RWPE1 (cell line): ENCODE measurements around the gene RFX3.

ENCODE experiments used
- CTCF ChIA-PET: fragments of 350-600 bp; sonication (Branson Sonifier 250); formaldehyde crosslinking; extraction: SDS; loops from one replicate; lab custom pipeline; 2021; lab: Yijun Ruan, JAX
- POLR2A ChIA-PET: fragments of 400-600 bp; formaldehyde crosslinking; extraction: SDS; loops from one replicate; lab custom pipeline; 2020; ENCODE audit warnings: antibody characterized with exemption; ENCODE audit not compliant: low non-redundant PET; lab: Yijun Ruan, JAX
- DNase-seq: peaks from one replicate; pipeline ENCODE4 v3.0.0; 2012; ENCODE audit warnings: low spot score
- H3K27ac ChIP-seq: fragments of 450-650 bp; 2 replicates; pipeline ENCODE4 v1.5.1; 2017
- CTCF ChIP-seq: fragments of 450-650 bp; conservative IDR thresholded peaks from 2 replicates; pipeline ENCODE4 v1.5.1; 2017; ENCODE audit warnings: low read depth, mild to moderate bottlenecking

The RFX3 gene

DNA sequence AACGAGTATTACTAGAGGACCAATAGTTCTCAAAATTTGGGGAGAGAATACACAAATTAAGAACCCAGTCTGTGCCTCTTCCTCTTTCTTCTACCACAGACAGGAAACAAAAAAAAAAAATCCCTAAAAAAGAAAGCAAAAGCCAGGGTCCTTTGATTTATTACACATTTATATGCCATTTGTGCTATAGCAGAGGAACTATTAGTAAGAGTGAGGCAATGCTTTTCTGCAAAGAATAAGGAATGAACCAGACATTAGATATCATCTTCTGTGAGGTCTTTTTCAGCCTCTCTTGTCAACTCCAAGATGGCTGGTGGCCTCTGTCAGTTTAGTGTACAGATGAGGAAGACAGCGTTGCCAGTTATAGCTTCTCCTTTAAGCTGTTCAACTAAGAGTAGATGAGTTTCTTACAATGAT lies 127.6 kb downstream of the RFX3 start:
- ChIA-PET POLR2A (no interaction called here), CTCF (no interaction called here)
- DNase-seq = no peak
- TF ChIP-seq CTCF = no peak
- H3K27ac ChIP-seq = no peak overlapping the region

DNA sequence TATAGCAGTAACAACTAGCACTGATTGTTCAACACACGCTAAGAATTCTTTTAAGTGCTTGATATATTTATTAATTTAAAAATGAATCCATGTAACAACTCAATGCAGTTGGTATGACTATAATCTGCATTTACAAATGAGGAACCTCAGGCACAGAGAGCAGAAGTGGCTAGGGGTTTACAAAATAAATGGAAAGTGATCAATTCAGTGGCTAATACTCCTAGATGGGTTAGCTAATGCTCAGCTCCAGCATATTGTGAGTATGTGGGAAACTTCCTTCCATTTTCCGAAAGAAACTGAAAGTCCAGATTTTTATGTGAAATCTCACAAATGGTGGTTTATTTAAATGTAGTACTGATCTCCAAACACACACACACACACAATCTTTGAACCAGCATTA lies 128.0 kb downstream of the RFX3 start:
- TF ChIP-seq CTCF = no peak
- no peak for DNase-seq
- ChIA-PET CTCF (no interaction called here), POLR2A (no interaction called here)
- no peak overlapping the region for H3K27ac ChIP-seq

DNA sequence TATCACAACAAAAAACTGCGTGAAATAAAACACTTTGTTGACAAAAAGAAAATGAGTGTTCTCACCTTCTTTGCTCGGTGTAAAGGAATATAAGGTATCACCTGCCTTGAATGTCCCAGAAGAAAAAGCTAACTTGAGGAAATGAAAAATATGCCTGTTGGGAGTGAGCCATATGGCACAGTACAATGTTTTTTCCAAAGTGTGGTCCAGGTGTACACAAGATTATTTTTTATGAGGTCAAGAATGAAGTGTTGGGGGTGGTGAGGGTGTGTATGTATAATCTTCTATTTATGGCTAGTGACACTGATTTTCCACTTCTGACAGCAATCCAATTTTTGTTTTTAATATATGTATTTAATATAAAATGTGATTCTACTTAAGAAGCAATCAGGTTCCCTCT lies 134.4 kb downstream of the RFX3 start:
- CTCF ChIA-PET = no interaction called here

DNA sequence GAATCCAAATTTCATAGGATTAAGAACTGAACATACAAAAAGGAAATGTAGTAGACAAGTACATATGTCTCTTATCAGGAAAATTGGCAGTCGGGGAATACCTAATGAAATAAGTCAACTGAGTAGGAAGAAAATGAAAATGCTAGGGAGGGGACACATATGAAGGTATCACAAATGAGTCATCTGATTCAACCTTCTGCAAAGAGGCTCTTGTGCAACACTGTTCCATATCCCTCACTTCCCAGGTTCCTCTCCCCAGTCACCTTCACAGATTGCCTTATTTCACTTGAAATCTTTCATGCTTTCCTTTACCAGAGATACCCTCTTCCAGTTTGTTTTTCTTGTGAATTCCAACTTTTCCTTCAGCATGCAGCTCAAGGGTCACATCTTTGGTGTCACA lies 139.0 kb downstream of the RFX3 start:
- no peak for TF ChIP-seq CTCF
- H3K27ac ChIP-seq = no peak overlapping the region
- ChIA-PET CTCF (no interaction called here), POLR2A (no interaction called here)
- DNase-seq = no peak

More for the DNA sequence above, 134.4 kb downstream of the RFX3 start:
- no peak for TF ChIP-seq CTCF
- DNase-seq = no peak
- POLR2A ChIA-PET = no interaction called here
- H3K27ac ChIP-seq = no peak overlapping the region

GRCh38 chr9:3385871-3386270 lies 139.9 kb downstream of the RFX3 start:
- H3K27ac ChIP-seq = no peak overlapping the region
- ChIA-PET CTCF (no interaction called here), POLR2A (no interaction called here)
- DNase-seq = no peak
- no peak for TF ChIP-seq CTCF

GRCh38 chr9:3371842-3372241 lies 154.0 kb downstream of the RFX3 start:
- no peak for DNase-seq
- TF ChIP-seq CTCF = no peak
- CTCF ChIA-PET = no interaction called here
- POLR2A ChIA-PET = no interaction called here
- H3K27ac ChIP-seq = no peak overlapping the region

GRCh38 chr9:3370715-3371114 lies 155.1 kb downstream of the RFX3 start:
- ChIA-PET POLR2A (no interaction called here), CTCF (interaction anchor here (0.6 kb wide), 1 partner anchor 20 kb away, joined by 3 read pairs; no protein-coding TSS in a partner anchor)

More at GRCh38 chr9:3370715-3371114, 155.1 kb downstream of the RFX3 start:
- DNase-seq = no peak
- no peak overlapping the region for H3K27ac ChIP-seq
- TF ChIP-seq CTCF = no peak
